GM19351 (cell line): Measurements from ENCODE around the gene FAM184B.

ENCODE experiments used
- ATAC-seq: cut with Tn5 transposase; IDR thresholded peaks from one replicate; pipeline ENCODE4 v1.9.1; 2021; ENCODE audit warnings: mild to moderate bottlenecking, moderate library complexity; ENCODE audit not compliant: unreplicated experiment

FAM184B gene

GRCh38 chr4:17587094-17587822 lies 194.2 kb downstream of the FAM184B start:
- ATAC-seq: no peak

GRCh38 chr4:17584521-17585213 lies 196.8 kb downstream of the FAM184B start:
- no peak for ATAC-seq

GRCh38 chr4:17583941-17584340 lies 197.5 kb downstream of the FAM184B start:
- ATAC-seq: no peak

- ATAC-seq: no peak
Measured at GRCh38 chr4:17583276-17583675, 198.1 kb downstream of the FAM184B start.

GRCh38 chr4:17580969-17581368 lies 200.5 kb downstream of the FAM184B start:
- ATAC-seq: no peak
